H1 (cell line): Measurements from ENCODE around the gene VPS54.

Source experiments
- CEBPB ChIP-seq: IDR thresholded peaks from 2 replicates; pipeline ENCODE4 v1.6.1; 2012; ENCODE audit warnings: low read depth, low read length
- CHD2 ChIP-seq: IDR thresholded peaks from 2 replicates; pipeline ENCODE4 v1.6.1; 2012; ENCODE audit warnings: low read length, improper control_type of control experiment
- CTCF ChIP-seq, 3 experiments: IDR thresholded peaks; 1 replicate in 2 of 3; 2 replicates in 1 of 3; pipeline versions ENCODE4 v1.5.1 to v1.6.1; 2011; ENCODE audit warnings: low read length in 3 of 3, mild to moderate bottlenecking in 3 of 3, inconsistent platforms in 2 of 3, low read depth in 1 of 3, moderate library complexity in 1 of 3; ENCODE audit not compliant: insufficient read depth in 1 of 3; ENCODE audit errors: control extremely low read depth in 1 of 3
- EP300 ChIP-seq, 2 experiments: IDR thresholded peaks; 1 replicate in 1 of 2; 2 replicates in 1 of 2; pipeline ENCODE4 v1.6.1; 2011 to 2012; ENCODE audit warnings: low read depth in 2 of 2, low read length in 2 of 2, mild to moderate bottlenecking in 2 of 2, borderline replicate concordance in 1 of 2, inconsistent platforms in 1 of 2, moderate library complexity in 1 of 2
- MAX ChIP-seq: IDR thresholded peaks from 2 replicates; pipeline ENCODE4 v1.6.1; 2012; ENCODE audit warnings: inconsistent platforms
- POLR2A ChIP-seq, 2 experiments: IDR thresholded peaks; 1 replicate in 1 of 2; 2 replicates in 1 of 2; pipeline ENCODE4 v1.6.1; 2011; ENCODE audit warnings: low read depth in 2 of 2, low read length in 2 of 2, mild to moderate bottlenecking in 2 of 2; ENCODE audit errors: control extremely low read depth in 1 of 2

GRCh38 chr2:63856303-63856603 is 163.0 kb downstream of the VPS54 start:
- no peak for TF ChIP-seq CTCF (IDR thresholded peaks at IDR 0.05; ENCODE audit: control extremely low read depth in 1 of 3, insufficient read depth in 1 of 3, low read depth in 1 of 3, low read length in 3 of 3)
- no peak for TF ChIP-seq CHD2
- TF ChIP-seq EP300 (IDR thresholded peaks at IDR 0.05; ENCODE audit: borderline replicate concordance in 1 of 2, low read depth in 2 of 2, low read length in 2 of 2): no peak
- no peak for TF ChIP-seq MAX
- no peak for TF ChIP-seq POLR2A (IDR thresholded peaks at IDR 0.05; ENCODE audit: control extremely low read depth in 1 of 2, low read depth in 2 of 2, low read length in 2 of 2)
- no peak for TF ChIP-seq CEBPB
